HEK293T (cell line): Measurements from ENCODE around the gene PACS2.

Experiments used
- BHLHE40 ChIP-seq: fragments of 450-650 bp; IDR thresholded peaks from 2 replicates; pipeline ENCODE4 v1.6.1; 2016; ENCODE audit warnings: mild to moderate bottlenecking, moderate library complexity, borderline replicate concordance
- ELF4 ChIP-seq: fragments of 450-650 bp; IDR thresholded peaks from 2 replicates; pipeline ENCODE4 v1.6.1; 2017; ENCODE audit warnings: antibody characterized with exemption
- FOXA1 ChIP-seq: fragments of 450-650 bp; IDR thresholded peaks from 2 replicates; pipeline ENCODE4 v1.6.1; 2016; ENCODE audit warnings: mild to moderate bottlenecking
- FOXK2 ChIP-seq: fragments of 450-650 bp; IDR thresholded peaks from 2 replicates; pipeline ENCODE4 v1.6.1; 2016; ENCODE audit warnings: mild to moderate bottlenecking
- FOXM1 ChIP-seq: fragments of 450-650 bp; IDR thresholded peaks from 2 replicates; pipeline ENCODE4 v1.6.1; 2017; ENCODE audit warnings: mild to moderate bottlenecking, borderline replicate concordance
- HDGF ChIP-seq: fragments of 450-650 bp; IDR thresholded peaks from 2 replicates; pipeline ENCODE4 v1.6.1; 2017; ENCODE audit warnings: antibody characterized with exemption, borderline replicate concordance
- L3MBTL2 ChIP-seq: fragments of 450-650 bp; conservative IDR thresholded peaks from 2 replicates; pipeline ENCODE4 v1.6.1; 2016; ENCODE audit warnings: mild to moderate bottlenecking
- LEF1 ChIP-seq: fragments of 450-650 bp; IDR thresholded peaks from 2 replicates; pipeline ENCODE4 v1.6.1; 2017; ENCODE audit warnings: mild to moderate bottlenecking, borderline replicate concordance
- NFRKB ChIP-seq: fragments of 450-650 bp; IDR thresholded peaks from 2 replicates; pipeline ENCODE4 v1.6.1; 2016; ENCODE audit warnings: mild to moderate bottlenecking, moderate library complexity
- PKNOX1 ChIP-seq: fragments of 450-650 bp; IDR thresholded peaks from 2 replicates; pipeline ENCODE4 v1.6.1; 2016
- SP1 ChIP-seq: fragments of 450-650 bp; IDR thresholded peaks from 2 replicates; pipeline ENCODE4 v1.6.1; 2017
- SUZ12 ChIP-seq: fragments of 450-650 bp; IDR thresholded peaks from 2 replicates; pipeline ENCODE4 v1.6.1; 2016; ENCODE audit warnings: mild to moderate bottlenecking
- TARDBP ChIP-seq: fragments of 450-650 bp; IDR thresholded peaks from 2 replicates; pipeline ENCODE4 v1.6.1; 2016
- ZNF384 ChIP-seq: fragments of 450-650 bp; IDR thresholded peaks from 2 replicates; pipeline ENCODE4 v1.6.1; 2016

GRCh38 chr14:105346200-105346533 lies 31.6 kb downstream of the PACS2 start:
- TF ChIP-seq BHLHE40 = no peak
- TF ChIP-seq TARDBP = no peak
- TF ChIP-seq SUZ12 = no peak
- no peak for TF ChIP-seq NFRKB
- no peak for TF ChIP-seq ELF4
- TF ChIP-seq SP1 = no peak
- TF ChIP-seq FOXM1 = no peak
- no peak for TF ChIP-seq HDGF
- no peak for TF ChIP-seq PKNOX1
- no peak for TF ChIP-seq FOXA1
- TF ChIP-seq FOXK2 = no peak
- no peak for TF ChIP-seq L3MBTL2
- no peak for TF ChIP-seq LEF1
- no peak for TF ChIP-seq ZNF384
